Progenitor cell of endocrine pancreas (in vitro differentiated cells): Measurements from ENCODE around the gene CTTNBP2NL. TPM values are rescaled to one million over a fixed set of nuclear protein-coding genes. Genes with fewer than 3 reads are reported as not detected.

ENCODE experiments used
- DNase-seq: peaks from one replicate; pipeline ENCODE4 v3.0.0; 2021; ENCODE audit warnings: low spot score; ENCODE audit not compliant: unreplicated experiment
- H3K27ac Mint-ChIP-seq: 2 replicates; pipeline ENCODE4 v1.8.0; 2021; ENCODE audit warnings: mild to moderate bottlenecking, moderate library complexity, mixed read lengths
- H3K27me3 Mint-ChIP-seq: 2 replicates; pipeline ENCODE4 v1.8.0; 2021; ENCODE audit warnings: mixed read lengths
- H3K36me3 Mint-ChIP-seq: 2 replicates; pipeline ENCODE4 v1.8.0; 2022; ENCODE audit warnings: mixed read lengths; ENCODE audit not compliant: insufficient read depth
- H3K4me1 Mint-ChIP-seq: 2 replicates; pipeline ENCODE4 v1.8.0; 2021; ENCODE audit warnings: low read depth, mixed read lengths
- H3K4me3 Mint-ChIP-seq: 2 replicates; pipeline ENCODE4 v1.8.0; 2021; ENCODE audit warnings: low read depth, mild to moderate bottlenecking, moderate library complexity, mixed read lengths
- H3K9me3 Mint-ChIP-seq: 2 replicates; pipeline ENCODE4 v1.8.0; 2021; ENCODE audit warnings: low read depth, mixed read lengths
- total RNA-seq: library from RNA; stranded (reverse); gene quantifications from 2 replicates; pipeline ENCODE4 v1.2.1, GENCODE V29; 2021
- TF ChIP-seq, protein P1 (sequence below): fragments of 200-600 bp; sonication (generic); IDR thresholded peaks from one replicate; pipeline ENCODE4 v1.5.0; 2021; ENCODE audit warnings: antibody characterized with exemption, mild to moderate bottlenecking; ENCODE audit not compliant: unreplicated experiment

The CTTNBP2NL gene
- total RNA-seq, 1 donor from 2014 or later, result 46.0 TPM

DNA sequence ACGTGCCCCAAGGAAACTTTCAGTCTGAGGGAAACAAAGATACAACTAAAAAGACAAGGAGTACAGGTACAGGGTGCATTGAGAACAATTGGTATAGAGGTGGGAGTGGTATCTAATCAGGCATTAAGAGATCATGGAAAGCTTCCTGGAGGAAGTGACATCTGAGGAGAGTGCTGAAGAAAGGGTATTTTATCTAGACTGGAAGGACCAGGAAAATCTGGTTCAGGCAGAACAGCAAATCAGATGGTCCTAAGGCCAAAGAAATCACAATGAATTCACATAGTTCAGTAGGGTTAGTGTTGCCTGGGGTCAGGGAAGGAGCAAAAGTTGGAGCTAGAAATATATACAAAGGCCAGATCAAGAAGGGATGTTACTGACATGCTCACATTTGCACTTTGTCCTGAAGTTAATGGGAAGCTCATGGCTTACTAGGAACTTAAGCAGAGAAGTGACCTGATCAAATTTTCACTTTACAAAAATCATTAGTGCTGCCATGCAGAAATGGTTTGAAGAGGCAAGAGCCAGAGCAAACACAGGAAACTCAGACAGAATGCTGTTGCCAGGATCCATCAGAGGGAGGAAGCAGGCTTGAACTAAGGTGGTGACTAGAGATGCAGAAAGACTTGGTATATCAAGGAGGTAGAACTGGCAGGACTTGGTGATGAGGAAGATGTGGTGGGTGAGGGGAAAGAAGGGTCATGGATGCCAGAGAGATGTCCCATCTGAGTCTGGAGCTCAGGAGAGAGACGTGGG is 14.5 kb upstream of the CTTNBP2NL start:
- Mint-ChIP-seq H3K27me3 (peaks cover 22% of the 10 kb centered on the region), H3K36me3 (no peaks in the 10 kb centered on the region), H3K4me1 (peaks cover 7% of the 10 kb centered on the region), H3K27ac (no peak overlapping the region), H3K4me3 (no peak overlapping the region), H3K9me3 (peaks cover 3% of the 10 kb centered on the region)
- DNase-seq, result no peak
- TF ChIP-seq, protein P1, sequence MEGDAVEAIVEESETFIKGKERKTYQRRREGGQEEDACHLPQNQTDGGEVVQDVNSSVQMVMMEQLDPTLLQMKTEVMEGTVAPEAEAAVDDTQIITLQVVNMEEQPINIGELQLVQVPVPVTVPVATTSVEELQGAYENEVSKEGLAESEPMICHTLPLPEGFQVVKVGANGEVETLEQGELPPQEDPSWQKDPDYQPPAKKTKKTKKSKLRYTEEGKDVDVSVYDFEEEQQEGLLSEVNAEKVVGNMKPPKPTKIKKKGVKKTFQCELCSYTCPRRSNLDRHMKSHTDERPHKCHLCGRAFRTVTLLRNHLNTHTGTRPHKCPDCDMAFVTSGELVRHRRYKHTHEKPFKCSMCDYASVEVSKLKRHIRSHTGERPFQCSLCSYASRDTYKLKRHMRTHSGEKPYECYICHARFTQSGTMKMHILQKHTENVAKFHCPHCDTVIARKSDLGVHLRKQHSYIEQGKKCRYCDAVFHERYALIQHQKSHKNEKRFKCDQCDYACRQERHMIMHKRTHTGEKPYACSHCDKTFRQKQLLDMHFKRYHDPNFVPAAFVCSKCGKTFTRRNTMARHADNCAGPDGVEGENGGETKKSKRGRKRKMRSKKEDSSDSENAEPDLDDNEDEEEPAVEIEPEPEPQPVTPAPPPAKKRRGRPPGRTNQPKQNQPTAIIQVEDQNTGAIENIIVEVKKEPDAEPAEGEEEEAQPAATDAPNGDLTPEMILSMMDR, result no peak

DNA sequence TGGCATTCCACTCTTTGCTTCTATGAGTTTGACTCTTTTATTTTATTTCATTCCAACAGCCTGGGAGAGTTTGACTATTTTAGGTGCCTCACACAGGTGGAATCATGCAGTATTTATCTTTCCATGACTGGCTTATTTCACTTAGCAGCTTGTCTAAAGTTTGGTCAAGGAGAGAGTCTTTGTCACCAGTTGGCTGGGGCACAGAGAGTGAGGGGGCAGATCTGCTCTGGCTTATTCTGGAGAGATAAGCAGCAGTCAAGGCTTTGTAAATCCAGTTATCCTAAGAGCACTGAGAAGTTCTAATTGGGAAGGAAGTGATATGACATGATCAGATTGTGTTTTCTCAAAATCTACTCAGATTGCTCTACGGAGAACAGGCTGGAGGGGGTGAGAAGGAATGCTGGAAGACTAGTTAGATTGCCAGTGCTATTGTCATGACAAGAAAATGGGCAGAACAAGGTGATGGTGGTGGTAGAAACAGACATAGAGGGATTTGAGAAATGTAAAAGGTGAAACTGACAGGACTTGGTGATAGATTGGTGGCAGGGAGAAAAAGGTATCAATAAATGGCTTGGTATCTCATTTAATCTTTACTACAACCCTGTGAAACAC is 12.1 kb upstream of the CTTNBP2NL start:
- H3K27ac Mint-ChIP-seq, result no peak overlapping the region
- peaks cover 36% of the 10 kb centered on the region for H3K27me3 Mint-ChIP-seq
- H3K9me3 Mint-ChIP-seq, result no peaks in the 10 kb centered on the region
- DNase-seq, result no peak
- peaks cover 7% of the 10 kb centered on the region for H3K4me1 Mint-ChIP-seq
- TF ChIP-seq, protein P1, result no peak
- no peaks in the 10 kb centered on the region for H3K36me3 Mint-ChIP-seq
- H3K4me3 Mint-ChIP-seq, result no peak overlapping the region

DNA sequence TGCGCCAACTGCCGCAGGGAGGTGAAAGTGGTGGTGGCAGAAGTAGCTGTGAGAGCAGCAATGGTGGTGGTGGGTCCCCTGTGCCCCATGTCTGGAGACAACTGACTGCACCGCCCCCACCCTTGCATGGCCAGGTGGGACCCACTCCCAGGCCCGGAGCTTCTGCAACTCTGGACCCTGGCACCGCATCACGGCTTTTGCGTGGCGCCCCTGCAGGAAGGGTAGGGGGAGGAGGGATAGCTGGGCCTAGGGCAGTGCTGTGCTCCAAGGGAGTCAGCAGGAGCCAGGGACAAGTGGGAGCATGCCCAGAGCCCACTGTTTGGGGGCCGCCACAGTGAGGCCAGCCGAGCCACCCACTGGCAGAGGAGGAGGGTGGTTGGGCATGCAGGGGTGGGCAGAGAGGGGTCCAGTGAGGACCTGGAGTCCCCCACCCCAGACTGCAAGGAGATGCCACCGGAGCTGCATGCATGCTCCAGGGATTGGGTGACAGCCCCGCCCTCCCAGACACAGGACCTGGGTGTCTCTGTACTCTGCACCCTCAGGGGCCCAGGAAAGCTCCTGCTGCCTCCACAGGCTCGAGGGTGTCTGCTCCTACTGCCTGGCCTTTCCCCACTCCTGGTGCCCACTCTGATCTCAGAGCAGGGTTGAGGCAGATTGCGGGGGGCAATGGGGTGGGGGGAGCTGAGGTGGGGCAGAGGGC is 9.8 kb upstream of the CTTNBP2NL start:
- Mint-ChIP-seq H3K4me3 (no peak overlapping the region), H3K9me3 (no peaks in the 10 kb centered on the region), H3K27me3 (peaks cover 29% of the 10 kb centered on the region), H3K4me1 (peaks cover 9% of the 10 kb centered on the region), H3K27ac (no peak overlapping the region), H3K36me3 (no peaks in the 10 kb centered on the region)
- TF ChIP-seq, protein P1, result no peak
- DNase-seq, result no peak

DNA sequence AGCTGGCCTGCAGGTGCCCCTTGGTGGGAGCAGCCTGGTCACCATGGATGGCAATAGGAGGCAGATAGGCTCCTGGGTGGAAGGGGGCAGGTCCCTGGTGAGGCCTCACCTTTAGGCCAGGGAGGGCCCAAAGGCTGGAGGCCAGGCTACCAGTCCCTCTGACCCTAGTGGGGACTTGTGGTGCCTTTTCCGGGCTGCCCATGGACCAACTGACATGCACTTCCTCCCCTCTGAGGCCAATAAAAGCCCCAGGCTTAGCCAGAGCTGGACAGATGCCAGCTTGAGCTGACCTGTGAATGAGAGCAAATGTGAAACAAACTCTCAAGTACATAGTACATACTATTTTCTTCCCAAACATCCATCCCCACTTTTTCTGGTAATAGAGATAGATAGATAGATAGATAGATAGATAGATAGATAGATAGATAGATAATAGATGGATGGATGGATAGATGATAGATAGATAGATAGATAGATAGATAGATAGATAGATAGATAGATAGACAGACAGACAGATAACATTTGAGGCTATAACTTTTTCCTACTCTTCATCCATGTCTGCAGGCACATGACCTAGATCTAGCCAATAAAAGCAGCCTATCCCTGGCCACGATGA is 9.2 kb upstream of the CTTNBP2NL start:
- H3K27ac Mint-ChIP-seq, result no peak overlapping the region
- no peaks in the 10 kb centered on the region for H3K36me3 Mint-ChIP-seq
- H3K4me3 Mint-ChIP-seq, result no peak overlapping the region
- peaks cover 25% of the 10 kb centered on the region for H3K27me3 Mint-ChIP-seq
- peaks cover 9% of the 10 kb centered on the region for H3K4me1 Mint-ChIP-seq
- no peaks in the 10 kb centered on the region for H3K9me3 Mint-ChIP-seq
- DNase-seq, result no peak
- TF ChIP-seq, protein P1, result no peak

DNA sequence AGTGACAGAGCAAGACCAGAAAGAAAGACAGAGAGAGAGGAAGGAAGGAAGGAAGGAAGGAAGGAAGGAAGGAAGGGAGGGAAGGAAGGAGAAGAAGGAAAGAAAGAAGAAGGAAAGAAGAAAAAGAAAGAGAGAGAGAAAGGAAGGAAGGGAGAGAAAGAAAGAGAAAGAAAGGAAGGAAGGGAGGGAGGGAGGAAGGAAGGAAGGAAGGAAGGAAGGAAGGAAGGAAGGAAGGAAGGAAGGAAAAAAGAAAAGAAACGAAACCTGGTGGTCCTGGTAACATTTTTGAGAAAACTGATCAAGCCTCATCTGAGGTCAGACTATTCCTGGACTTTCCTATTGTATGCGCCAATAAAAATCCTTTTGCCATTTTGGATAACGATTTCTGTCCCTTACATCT is 8.2 kb upstream of the CTTNBP2NL start:
- DNase-seq, result no peak
- TF ChIP-seq, protein P1, result no peak
- H3K27me3 Mint-ChIP-seq, result peaks cover 23% of the 10 kb centered on the region

More for the DNA sequence above, 8.2 kb upstream of the CTTNBP2NL start:
- H3K9me3 Mint-ChIP-seq, result no peaks in the 10 kb centered on the region
- no peak overlapping the region for H3K27ac Mint-ChIP-seq
- no peak overlapping the region for H3K4me3 Mint-ChIP-seq
- H3K4me1 Mint-ChIP-seq, result peaks cover 9% of the 10 kb centered on the region
- H3K36me3 Mint-ChIP-seq, result no peaks in the 10 kb centered on the region
